Measurements from ENCODE around the gene TMEM92.
A peak's percentile ranks its signal among the peaks of the same experiment; 100 is the strongest.
"Not testable (repeated sequence)": the region's sequence is repeated elsewhere in the genome, so short reads cannot be mapped to it uniquely, and the experiment has no call there.

TMEM92 gene

GRCh38 chr17:50261051-50261915 is 13.0 kb upstream of the TMEM92 start:
- H3K4me3 ChIP-seq (ENCODE audit: low read depth, low read length) = no peak overlapping the region

- no peak overlapping the region for H3K4me3 ChIP-seq (ENCODE audit: low read depth, low read length)
Observed at GRCh38 chr17:50262001-50262794, 12.1 kb upstream of the TMEM92 start.

- H3K4me3 ChIP-seq (ENCODE audit: low read depth, low read length) = no peak overlapping the region
Observed at GRCh38 chr17:50263331-50264262, 10.7 kb upstream of the TMEM92 start.

GRCh38 chr17:50264263-50265113 is 9.8 kb upstream of the TMEM92 start:
- H3K4me3 ChIP-seq (ENCODE audit: low read depth, low read length) = no peak overlapping the region

- H3K4me3 ChIP-seq (ENCODE audit: low read depth, low read length) = no peak overlapping the region
Observed at GRCh38 chr17:50265212-50265611, 9.1 kb upstream of the TMEM92 start.

- H3K4me3 ChIP-seq (ENCODE audit: low read depth, low read length) = no peak overlapping the region
Observed at GRCh38 chr17:50265690-50266315, 8.5 kb upstream of the TMEM92 start.

- no peak overlapping the region for H3K4me3 ChIP-seq (ENCODE audit: low read depth, low read length)
Observed at GRCh38 chr17:50266384-50267073, 7.7 kb upstream of the TMEM92 start.

GRCh38 chr17:50267074-50267841 is 7.0 kb upstream of the TMEM92 start:
- no peak overlapping the region for H3K4me3 ChIP-seq (ENCODE audit: low read depth, low read length)

- H3K4me3 ChIP-seq (ENCODE audit: low read depth, low read length) = no peak overlapping the region
Observed at GRCh38 chr17:50268026-50268425, 6.2 kb upstream of the TMEM92 start.

GRCh38 chr17:50268743-50269275 is 5.5 kb upstream of the TMEM92 start:
- no peak overlapping the region for H3K4me3 ChIP-seq (ENCODE audit: low read depth, low read length)

GRCh38 chr17:50269477-50270434 is 4.5 kb upstream of the TMEM92 start:
- no peak overlapping the region for H3K4me3 ChIP-seq (ENCODE audit: low read depth, low read length)

GRCh38 chr17:50270435-50271362 is 3.6 kb upstream of the TMEM92 start:
- no peak overlapping the region for H3K4me3 ChIP-seq (ENCODE audit: low read depth, low read length)

GRCh38 chr17:50271363-50271750 is 2.9 kb upstream of the TMEM92 start:
- not testable (repeated sequence) for H3K4me3 ChIP-seq (ENCODE audit: low read depth, low read length)

GRCh38 chr17:50272246-50272645 is 2.0 kb upstream of the TMEM92 start:
- no peak overlapping the region for H3K4me3 ChIP-seq (ENCODE audit: low read depth, low read length)

GRCh38 chr17:50272711-50273653 is 1.3 kb upstream of the TMEM92 start:
- H3K4me3 ChIP-seq (ENCODE audit: low read depth, low read length) = peak overlapping the region; percentile 17

Data from iPS-11a (cell line).